Transverse colon (tissue), 4 donors: Measurements from ENCODE around the gene CRAMP1. TPM values are rescaled to one million over a fixed set of nuclear protein-coding genes. Genes with fewer than 3 reads are reported as not detected.

ENCODE experiments used
- DNase-seq: peaks from one replicate; pipeline ENCODE4 v3.0.0-alpha.2; 2019
- H3K27ac ChIP-seq, 4 donors: fragments of 200-600 bp; sonication (generic); 2 replicates each; pipeline ENCODE4 v1.5.1; 2016 to 2018; ENCODE audit warnings: inconsistent platforms in 4 of 4
- H3K27me3 ChIP-seq: fragments of 200-600 bp; sonication (generic); 2 replicates; pipeline ENCODE4 v1.5.1; 2017; ENCODE audit warnings: inconsistent platforms
- H3K36me3 ChIP-seq, 4 donors: fragments of 200-600 bp; sonication (generic); 2 replicates each; pipeline ENCODE4 v1.5.1; 2017 to 2019; ENCODE audit warnings: inconsistent platforms in 4 of 4
- H3K4me1 ChIP-seq, 4 donors: fragments of 200-600 bp; sonication (generic); 2 replicates each; pipeline ENCODE4 v1.5.1; 2017 to 2020; ENCODE audit warnings: inconsistent platforms in 4 of 4
- H3K4me3 ChIP-seq, 4 donors: fragments of 200-600 bp; sonication (generic); 1 replicate in 1 of 4; 2 replicates in 3 of 4; pipeline versions ENCODE4 v1.5.1 to v1.6.1; 2017 to 2019; ENCODE audit warnings: inconsistent platforms in 4 of 4
- H3K9me3 ChIP-seq, 2 donors: fragments of 200-600 bp; sonication (generic); 2 replicates each; pipeline ENCODE4 v1.5.1; 2017 to 2019; ENCODE audit warnings: inconsistent platforms in 2 of 2
- CTCF ChIP-seq, 5 experiments: fragments of 200-600 bp in 3 of 5; fragments of 450-650 bp in 2 of 5; sonication (generic) in 3 of 5; IDR thresholded peaks; 1 replicate in 2 of 5; 2 replicates in 3 of 5; pipeline ENCODE4 v1.5.1; 2016 to 2017; ENCODE audit warnings: antibody characterized with exemption in 5 of 5, inconsistent platforms in 3 of 5, mild to moderate bottlenecking in 2 of 5, moderate library complexity in 1 of 5
- EP300 ChIP-seq: sonication (generic); formaldehyde crosslinking; IDR thresholded peaks from one replicate; pipeline ENCODE4 v1.6.1; 2017; ENCODE audit warnings: antibody characterized with exemption, low read depth
- POLR2A ChIP-seq: fragments of 450-650 bp; IDR thresholded peaks from one replicate; pipeline ENCODE4 v1.6.1; 2016; ENCODE audit warnings: antibody characterized with exemption, mild to moderate bottlenecking, moderate library complexity
- POLR2AphosphoS5 ChIP-seq, 3 donors: sonication (generic); formaldehyde crosslinking; IDR thresholded peaks; one replicate each; pipeline ENCODE4 v1.6.1; 2016; ENCODE audit warnings: antibody characterized with exemption in 3 of 3
- WGBS, 2 donors: methylation state at CpG; one replicate each; pipeline ENCODE4 v1.1.5; 2018; ENCODE audit warnings: low coverage in 1 of 2; 5-methylcytosine and 5-hydroxymethylcytosine counted together
- in situ Hi-C, 4 donors: fragments of 200-750 bp; cut with MboI; loops; one replicate each; pipeline versions ENCODE4 v1.15.0 to v1.15.1; 2017; ENCODE audit warnings: low sequenced_read_pairs in 3 of 4, low pct_ligation_motif_present in 1 of 4, low pct_unique_long_range_greater_than_20kb in 1 of 4
- intact Hi-C: fragments of 100-400 bp; cut with DNase I; formaldehyde crosslinking; loops from one replicate; pipeline ENCODE4 v1.15.1; 2023; ENCODE audit warnings: low total_unique reads
- total RNA-seq, 4 donors: library from RNA; depleted of rRNA; stranded (reverse); fragments of >200 nt; gene quantifications; one replicate each; pipeline ENCODE4 v1.1.0, GENCODE V29; 2016

Gene CRAMP1
- total RNA-seq, 4 donors from 2014 or later: 10.1 to 52.7 (median 16.2) TPM

GRCh38 chr16:1633310-1633709 lies 21.1 kb downstream of the CRAMP1 start:
- H3K4me3 ChIP-seq: no peak overlapping the region
- no peak for DNase-seq
- H3K27ac ChIP-seq: no peak overlapping the region
- intact Hi-C loops: no loop called here
- TF ChIP-seq POLR2AphosphoS5 (IDR thresholded peaks at IDR 0.05) (no peak), EP300 (no peak), CTCF (IDR thresholded peaks at IDR 0.05) (no peak), POLR2A (no peak)
- H3K4me1 ChIP-seq: no peaks in the 10 kb centered on the region
- H3K27me3 ChIP-seq: no peaks in the 10 kb centered on the region
- H3K9me3 ChIP-seq: no peaks in the 10 kb centered on the region
- in situ Hi-C loops: no loop called here
- WGBS, 2 donors: 91 to 92% methylated on average over 2 to 12 of the region's 12 CpGs
- H3K36me3 ChIP-seq: peaks cover 0 to 40% (median 20%) of the 10 kb centered on the region in 4 donors

- no peak for DNase-seq
- 96 to 99% methylated on average over 10 to 12 of the region's 12 CpGs for WGBS, 2 donors
Observed at GRCh38 chr16:1634541-1634940, 22.4 kb downstream of the CRAMP1 start.

GRCh38 chr16:1635070-1635469 lies 22.9 kb downstream of the CRAMP1 start:
- intact Hi-C loops (no loop called here), in situ Hi-C loops (no loop called here)
- Histone ChIP-seq H3K4me1 (no peaks in the 10 kb centered on the region), H3K27ac (no peak overlapping the region), H3K4me3 (no peak overlapping the region), H3K9me3 (no peaks in the 10 kb centered on the region), H3K27me3 (no peaks in the 10 kb centered on the region), H3K36me3 (peaks cover 0 to 51% (median 25%) of the 10 kb centered on the region in 4 donors)
- no peak for DNase-seq
- TF ChIP-seq POLR2AphosphoS5 (IDR thresholded peaks at IDR 0.05): no peak
- no peak for TF ChIP-seq CTCF (IDR thresholded peaks at IDR 0.05)
- TF ChIP-seq EP300: no peak
- TF ChIP-seq POLR2A: no peak
- WGBS, 2 donors: 80 to 88% methylated on average over 4 to 13 of the region's 13 CpGs

More at GRCh38 chr16:1634541-1634940, 22.4 kb downstream of the CRAMP1 start:
- Histone ChIP-seq H3K27ac (no peak overlapping the region), H3K4me1 (no peaks in the 10 kb centered on the region), H3K4me3 (no peak overlapping the region), H3K36me3 (peaks cover 0 to 51% (median 24%) of the 10 kb centered on the region in 4 donors), H3K9me3 (no peaks in the 10 kb centered on the region), H3K27me3 (no peaks in the 10 kb centered on the region)
- in situ Hi-C loops: no loop called here
- TF ChIP-seq POLR2A: no peak
- no peak for TF ChIP-seq POLR2AphosphoS5 (IDR thresholded peaks at IDR 0.05)
- TF ChIP-seq CTCF (IDR thresholded peaks at IDR 0.05): no peak
- TF ChIP-seq EP300: no peak
- intact Hi-C loops: no loop called here

GRCh38 chr16:1637526-1637925 lies 25.4 kb downstream of the CRAMP1 start:
- Histone ChIP-seq H3K27ac (no peak overlapping the region), H3K4me1 (no peaks in the 10 kb centered on the region), H3K9me3 (no peaks in the 10 kb centered on the region), H3K4me3 (no peak overlapping the region), H3K36me3 (peaks cover 0 to 66% (median 30%) of the 10 kb centered on the region in 4 donors), H3K27me3 (no peaks in the 10 kb centered on the region)
- no peak for DNase-seq
- TF ChIP-seq CTCF (IDR thresholded peaks at IDR 0.05): no peak
- intact Hi-C loops: no loop called here
- in situ Hi-C loops: no loop called here
- 82 to 94% methylated on average over 4 to 11 of the region's 11 CpGs for WGBS, 2 donors
